22Rv1 (cell line): Measurements from ENCODE around the gene KDM4B.
"Not testable (repeated sequence)": the region's sequence is repeated elsewhere in the genome, so short reads cannot be mapped to it uniquely, and the experiment has no call there.

Experiments used
- H3K27ac ChIP-seq: fragments of 450-650 bp; 2 replicates; pipeline ENCODE4 v1.5.1; 2017
- CTCF ChIP-seq: fragments of 450-650 bp; IDR thresholded peaks from 2 replicates; pipeline ENCODE4 v1.5.1; 2017; ENCODE audit warnings: mild to moderate bottlenecking
- ZFX ChIP-seq: fragments of 450-650 bp; IDR thresholded peaks from 2 replicates; pipeline ENCODE4 v1.6.1; 2017; ENCODE audit warnings: antibody characterized with exemption, borderline replicate concordance

KDM4B gene

GRCh38 chr19:5025027-5025426, 56.1 kb downstream of the KDM4B start:
- H3K27ac ChIP-seq = no peak overlapping the region
- TF ChIP-seq ZFX = no peak
- TF ChIP-seq CTCF = no peak

GRCh38 chr19:5026706-5027273, 57.9 kb downstream of the KDM4B start:
- TF ChIP-seq ZFX (no peak), CTCF (no peak; the same call in 1 of the 2 replicates)
- no peak overlapping the region for H3K27ac ChIP-seq

GRCh38 chr19:5028229-5028886, 59.4 kb downstream of the KDM4B start:
- H3K27ac ChIP-seq = no peak overlapping the region
- TF ChIP-seq ZFX (no peak), CTCF (no peak)

GRCh38 chr19:5029596-5029995, 60.7 kb downstream of the KDM4B start:
- not testable (repeated sequence) for H3K27ac ChIP-seq

DNA sequence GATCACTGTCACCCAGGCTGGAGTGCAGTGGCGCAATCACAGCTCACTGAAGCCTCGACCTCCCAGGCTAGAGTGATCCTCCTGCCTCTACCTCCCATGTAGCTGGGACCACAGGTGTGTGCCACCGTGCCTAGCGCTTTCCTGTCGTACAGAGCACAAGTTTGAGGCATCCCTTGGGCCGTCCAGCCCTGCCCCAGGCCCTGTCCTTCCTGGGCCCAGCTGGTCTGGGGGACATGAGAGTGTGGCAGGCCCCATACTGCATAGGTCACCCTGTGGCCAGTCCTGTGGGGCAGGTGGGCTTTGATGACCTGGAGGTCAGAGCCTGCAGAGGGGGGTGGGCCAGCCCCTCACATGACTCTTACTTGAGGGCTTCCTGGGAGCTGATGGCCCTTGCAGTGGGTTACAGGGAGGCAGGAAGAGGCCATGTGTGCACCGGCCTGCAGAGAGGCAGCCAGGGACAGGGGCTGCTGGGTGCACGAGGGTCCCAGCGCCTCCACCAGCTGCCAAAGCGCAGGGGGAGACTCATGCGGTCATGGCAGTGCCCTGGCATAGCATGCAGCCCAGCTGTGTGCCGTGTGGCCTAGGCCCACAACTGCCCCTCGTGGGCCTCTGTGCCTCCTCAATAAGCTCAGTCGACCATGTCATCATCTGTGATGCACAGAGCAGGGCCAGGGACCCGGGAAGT, 61.4 kb downstream of the KDM4B start:
- H3K27ac ChIP-seq = no peak overlapping the region
- no peak for TF ChIP-seq CTCF
- TF ChIP-seq ZFX = no peak

More at GRCh38 chr19:5029596-5029995, 60.7 kb downstream of the KDM4B start:
- TF ChIP-seq CTCF = peak; percentile 84

- no peak overlapping the region for H3K27ac ChIP-seq
- TF ChIP-seq ZFX (no peak), CTCF (no peak)
These were observed 61.9 kb downstream of the KDM4B start for GRCh38 chr19:5030822-5031221.
